NCI-H226 (cell line): Measurements from ENCODE around the gene ZC3H8.

ENCODE experiments used
- DNase-seq: peaks from one replicate; pipeline ENCODE4 v3.0.0-alpha.2; 2015

ZC3H8 gene

DNA sequence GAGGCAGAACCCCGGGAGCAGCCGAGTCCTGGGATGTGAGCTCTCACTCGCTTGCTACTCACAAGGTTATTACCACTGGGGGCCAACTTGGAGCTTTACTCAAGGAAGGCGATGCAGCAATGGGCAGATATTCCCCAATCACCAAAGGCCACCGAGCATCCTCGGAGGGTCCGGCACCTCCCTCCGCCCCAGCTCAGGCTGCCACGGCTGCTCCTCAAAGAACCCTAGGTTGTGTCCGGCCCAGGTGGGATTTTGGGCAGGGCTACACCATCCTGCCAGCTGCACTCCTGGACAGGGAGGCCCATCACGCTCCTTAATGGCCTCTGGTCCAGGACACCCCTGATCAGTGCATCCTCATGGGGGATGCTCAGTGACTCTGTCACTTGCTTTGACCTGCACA lies 91.9 kb downstream of the ZC3H8 start:
- no peak for DNase-seq

DNA sequence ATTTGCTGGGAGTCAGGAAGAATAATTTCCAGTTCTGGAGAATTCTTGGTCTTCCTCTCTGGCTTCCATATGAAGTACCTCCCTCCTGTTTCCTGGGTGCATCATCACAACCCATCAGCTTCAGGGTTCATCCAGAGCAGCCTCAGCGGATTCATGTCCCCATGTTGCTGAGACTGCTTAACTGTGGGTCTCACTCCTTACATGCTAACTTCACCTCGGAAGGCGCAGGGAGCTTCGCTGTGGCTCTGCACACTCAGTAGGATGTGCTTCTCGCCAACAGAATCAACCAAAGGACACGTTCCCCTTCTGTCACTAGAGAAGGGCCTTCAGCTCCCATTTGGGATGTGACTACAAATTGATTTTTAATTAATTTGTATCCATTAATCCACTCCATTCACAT lies 92.5 kb downstream of the ZC3H8 start:
- DNase-seq: no peak
